ENCODE measurements around the gene PTGIS. TPM values are rescaled to one million over a fixed set of nuclear protein-coding genes. Genes with fewer than 3 reads are reported as not detected.

PTGIS gene
- total RNA-seq, 4 donors from 2014 or later = 75.3 to 169 (median 137) TPM

GRCh38 chr20:49485563-49485962, 82.4 kb downstream of the PTGIS start:
- Histone ChIP-seq H3K4me3 (no peak overlapping the region), H3K9me3 (no peaks in the 10 kb centered on the region), H3K27ac (no peak overlapping the region), H3K27me3 (peaks cover 24% of the 10 kb centered on the region), H3K36me3 (peaks cover 0 to 9% of the 10 kb centered on the region in 2 donors), H3K4me1 (peaks cover 0 to 43% (median 5%) of the 10 kb centered on the region in 3 donors)
- TF ChIP-seq, protein P1, sequence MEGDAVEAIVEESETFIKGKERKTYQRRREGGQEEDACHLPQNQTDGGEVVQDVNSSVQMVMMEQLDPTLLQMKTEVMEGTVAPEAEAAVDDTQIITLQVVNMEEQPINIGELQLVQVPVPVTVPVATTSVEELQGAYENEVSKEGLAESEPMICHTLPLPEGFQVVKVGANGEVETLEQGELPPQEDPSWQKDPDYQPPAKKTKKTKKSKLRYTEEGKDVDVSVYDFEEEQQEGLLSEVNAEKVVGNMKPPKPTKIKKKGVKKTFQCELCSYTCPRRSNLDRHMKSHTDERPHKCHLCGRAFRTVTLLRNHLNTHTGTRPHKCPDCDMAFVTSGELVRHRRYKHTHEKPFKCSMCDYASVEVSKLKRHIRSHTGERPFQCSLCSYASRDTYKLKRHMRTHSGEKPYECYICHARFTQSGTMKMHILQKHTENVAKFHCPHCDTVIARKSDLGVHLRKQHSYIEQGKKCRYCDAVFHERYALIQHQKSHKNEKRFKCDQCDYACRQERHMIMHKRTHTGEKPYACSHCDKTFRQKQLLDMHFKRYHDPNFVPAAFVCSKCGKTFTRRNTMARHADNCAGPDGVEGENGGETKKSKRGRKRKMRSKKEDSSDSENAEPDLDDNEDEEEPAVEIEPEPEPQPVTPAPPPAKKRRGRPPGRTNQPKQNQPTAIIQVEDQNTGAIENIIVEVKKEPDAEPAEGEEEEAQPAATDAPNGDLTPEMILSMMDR (IDR thresholded peaks at IDR 0.05) = no peak
- WGBS, 2 donors (ENCODE audit: low coverage in 1 of 2) = 78 to 80% methylated on average over 1 of the region's 1 CpG
- no peak for ATAC-seq

DNA sequence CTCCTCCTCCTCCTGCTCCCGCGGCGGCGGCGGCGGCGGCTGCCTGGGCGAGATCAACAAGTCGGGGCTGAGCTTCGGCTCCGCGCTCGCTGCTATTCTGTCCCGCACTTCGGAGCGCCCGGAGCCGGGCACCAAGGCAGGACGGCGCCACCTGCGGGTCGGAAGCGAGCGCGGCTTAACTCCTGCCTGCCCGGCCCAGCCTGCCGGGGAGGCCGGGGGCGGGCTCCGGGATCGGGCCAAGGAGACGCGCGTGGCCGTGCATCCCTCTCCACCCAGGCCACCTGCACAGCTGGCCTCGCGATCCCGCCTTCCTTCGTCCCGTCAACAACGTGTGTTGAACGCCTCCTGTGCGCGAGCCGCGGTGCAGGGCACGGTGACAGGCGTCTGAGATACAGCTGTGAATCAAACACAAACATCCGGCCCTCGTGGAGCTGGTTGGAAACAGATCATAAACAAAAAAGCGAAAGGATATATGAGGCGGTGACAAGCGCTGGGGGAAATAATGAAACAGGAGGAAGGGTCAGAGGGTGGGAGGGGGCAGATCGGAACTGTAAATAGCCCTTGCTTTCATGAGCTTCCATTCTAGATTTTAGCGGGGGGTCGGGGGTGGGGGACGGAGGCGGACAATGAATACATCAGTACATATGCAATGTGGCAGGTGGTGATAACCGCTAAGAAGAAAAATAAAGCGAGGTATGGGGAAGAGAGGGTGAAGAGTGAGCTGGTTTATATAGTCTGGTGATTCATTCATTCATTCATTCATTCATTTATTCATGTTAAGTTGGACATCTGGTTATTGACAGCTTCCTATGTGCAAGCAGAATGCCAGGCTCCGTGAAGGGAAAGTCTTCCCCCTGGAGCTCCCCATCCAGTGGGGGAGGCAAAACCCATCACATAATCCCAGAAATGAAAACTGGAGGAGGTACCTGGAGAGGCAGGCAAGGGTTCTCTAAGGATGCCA, 83.5 kb downstream of the PTGIS start:
- peaks cover 0 to 54% (median 5%) of the 10 kb centered on the region in 3 donors for H3K4me1 ChIP-seq
- peak overlapping the region; percentile 55 to 77 for H3K4me3 ChIP-seq
- H3K27me3 ChIP-seq = peaks cover 22% of the 10 kb centered on the region
- WGBS, 2 donors (ENCODE audit: low coverage in 1 of 2) = 3 to 6% methylated on average over 8 to 11 of the region's 61 CpGs
- ATAC-seq = peak; percentile 82
- no peaks in the 10 kb centered on the region for H3K9me3 ChIP-seq
- peak overlapping the region in 3 of 4 donors; percentile 87 to 94 (median 89) for H3K27ac ChIP-seq
- H3K36me3 ChIP-seq = peaks cover 0 to 9% of the 10 kb centered on the region in 2 donors
- no peak for TF ChIP-seq EP300 (IDR thresholded peaks at IDR 0.05)
- peak in 1 of 2 donors; percentile 15 for TF ChIP-seq POLR2A (IDR thresholded peaks at IDR 0.05)
- TF ChIP-seq POLR2AphosphoS5 (IDR thresholded peaks at IDR 0.05) = peak; percentile 34
- TF ChIP-seq, protein P1 (IDR thresholded peaks at IDR 0.05) = peak; percentile 66 to 95 (median 92)

- Histone ChIP-seq H3K36me3 (peaks cover 0 to 9% of the 10 kb centered on the region in 2 donors), H3K27me3 (peaks cover 19% of the 10 kb centered on the region), H3K9me3 (no peaks in the 10 kb centered on the region), H3K4me3 (peak overlapping the region; percentile 55 to 77), H3K4me1 (peaks cover 0 to 61% (median 5%) of the 10 kb centered on the region in 3 donors), H3K27ac (peak overlapping the region; percentile 39 to 94 (median 88))
- WGBS, 2 donors (ENCODE audit: low coverage in 1 of 2) = 0% methylated on average over 3 of the region's 44 CpGs; no CpG with 5 or more reads in 1 of the 2 donors
- TF ChIP-seq, protein P1 (IDR thresholded peaks at IDR 0.05) = no peak
- TF ChIP-seq EP300 (IDR thresholded peaks at IDR 0.05) (no peak), POLR2A (IDR thresholded peaks at IDR 0.05) (no peak), POLR2AphosphoS5 (IDR thresholded peaks at IDR 0.05) (no peak)
- peak; percentile 15 for ATAC-seq
Observed at GRCh38 chr20:49483696-49484123, 84.2 kb downstream of the PTGIS start.

DNA sequence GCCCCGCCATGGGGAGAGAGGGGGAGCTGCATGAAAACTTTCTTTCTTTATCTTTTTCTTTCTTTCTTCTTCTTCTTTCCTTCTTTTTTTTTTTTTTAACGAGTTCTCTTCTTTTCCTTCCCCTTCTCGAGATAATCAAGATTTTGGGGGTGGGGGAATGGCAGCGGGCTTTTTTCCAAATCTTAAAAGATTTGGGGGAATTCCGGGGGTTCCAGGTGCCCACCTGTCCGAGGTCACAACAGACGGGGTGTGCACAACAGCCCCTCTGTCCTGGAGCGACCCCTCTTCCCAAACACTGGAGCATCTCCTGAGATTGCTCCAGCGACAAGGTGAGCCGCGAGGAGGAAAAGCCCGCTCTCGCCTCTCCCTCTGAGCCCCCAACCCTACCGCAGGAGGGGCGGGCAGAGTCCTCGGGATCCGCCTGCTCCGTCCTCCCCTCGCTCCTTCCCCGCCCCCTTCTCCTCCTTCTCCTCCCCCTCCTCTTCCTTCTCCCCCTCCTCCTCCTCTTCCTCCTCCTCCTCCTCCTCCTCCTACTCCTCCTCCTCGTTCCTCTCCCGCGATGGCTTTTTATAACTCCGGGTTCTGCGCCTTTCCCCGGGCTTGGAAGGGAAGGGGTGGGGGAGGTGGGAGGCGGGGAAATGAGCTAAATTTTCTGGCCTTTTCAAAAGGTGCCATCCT, 84.8 kb downstream of the PTGIS start:
- Histone ChIP-seq H3K4me3 (peak overlapping the region; percentile 55 to 77), H3K27ac (peak overlapping the region; percentile 39 to 94 (median 88)), H3K4me1 (peaks cover 0 to 67% (median 5%) of the 10 kb centered on the region in 3 donors), H3K36me3 (peaks cover 0 to 10% of the 10 kb centered on the region in 2 donors), H3K9me3 (no peaks in the 10 kb centered on the region), H3K27me3 (peaks cover 19% of the 10 kb centered on the region)
- no peak for ATAC-seq
- TF ChIP-seq POLR2A (IDR thresholded peaks at IDR 0.05) (no peak), POLR2AphosphoS5 (IDR thresholded peaks at IDR 0.05) (no peak), EP300 (IDR thresholded peaks at IDR 0.05) (no peak)
- TF ChIP-seq, protein P1 (IDR thresholded peaks at IDR 0.05) = no peak
- 0 to 2% methylated on average over 9 to 10 of the region's 27 CpGs for WGBS, 2 donors (ENCODE audit: low coverage in 1 of 2)

All from gastroesophageal sphincter (tissue), 4 donors.